Esophagus squamous epithelium (tissue), 5 donors: Measurements from ENCODE around the gene OPALIN. TPM values are rescaled to one million over a fixed set of nuclear protein-coding genes. Genes with fewer than 3 reads are reported as not detected.

Experiments
- DNase-seq: peaks from one replicate; lab custom pipeline; 2025; lab: John Stamatoyannopoulos, UW
- H3K27ac ChIP-seq, 4 donors: fragments of 200-600 bp; sonication (generic); one replicate each; pipeline ENCODE4 v1.5.1; 2016 to 2019; ENCODE audit warnings: mild to moderate bottlenecking in 1 of 4
- H3K27me3 ChIP-seq, 4 donors: fragments of 200-600 bp; sonication (generic); 1 replicate in 3 of 4; 2 replicates in 1 of 4; pipeline versions ENCODE4 v1.5.1 to v1.6.0; 2017 to 2021; ENCODE audit warnings: antibody characterized with exemption in 1 of 4
- H3K36me3 ChIP-seq, 3 donors: fragments of 200-600 bp; sonication (generic); one replicate each; pipeline ENCODE4 v1.5.1; 2016 to 2019
- H3K4me1 ChIP-seq, 3 donors: fragments of 200-600 bp; sonication (generic); one replicate each; pipeline ENCODE4 v1.5.1; 2017 to 2019
- H3K4me3 ChIP-seq, 4 donors: fragments of 200-600 bp; sonication (generic); 1 replicate in 3 of 4; 2 replicates in 1 of 4; pipeline ENCODE4 v1.5.1; 2016 to 2019; ENCODE audit warnings: mild to moderate bottlenecking in 2 of 4, moderate library complexity in 1 of 4
- H3K9me3 ChIP-seq, 3 donors: fragments of 200-600 bp; sonication (generic); one replicate each; pipeline ENCODE4 v1.5.1; 2016 to 2019
- POLR2A ChIP-seq, 4 donors: fragments of 450-650 bp; IDR thresholded peaks; one replicate each; pipeline ENCODE4 v1.6.1; 2017; ENCODE audit warnings: antibody characterized with exemption in 4 of 4, mild to moderate bottlenecking in 4 of 4, moderate library complexity in 3 of 4
- WGBS, 2 donors: methylation state at CpG; one replicate each; pipeline ENCODE4 v1.1.5; 2018; 5-methylcytosine and 5-hydroxymethylcytosine counted together
- intact Hi-C: fragments of 100-400 bp; cut with DNase I; formaldehyde crosslinking; loops from one replicate; pipeline ENCODE4 v1.15.0; 2022
- total RNA-seq, 4 donors: library from RNA; depleted of rRNA; stranded (reverse); fragments of >200 nt; gene quantifications; one replicate each; pipeline ENCODE4 v1.1.0, GENCODE V29; 2016
- TF ChIP-seq, protein P1 (sequence below), 6 experiments: fragments of 450-650 bp in 4 of 6; fragments of 200-600 bp in 2 of 6; sonication (generic) in 2 of 6; IDR thresholded peaks; one replicate each; pipeline ENCODE4 v1.5.1; 2016 to 2019; ENCODE audit warnings: antibody characterized with exemption in 6 of 6, mild to moderate bottlenecking in 4 of 6, moderate library complexity in 4 of 6
- donor health status: DM: yes; HTN: yes; CAD: no.

The OPALIN gene, protein sequence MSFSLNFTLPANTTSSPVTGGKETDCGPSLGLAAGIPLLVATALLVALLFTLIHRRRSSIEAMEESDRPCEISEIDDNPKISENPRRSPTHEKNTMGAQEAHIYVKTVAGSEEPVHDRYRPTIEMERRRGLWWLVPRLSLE
- total RNA-seq = not detected

DNA sequence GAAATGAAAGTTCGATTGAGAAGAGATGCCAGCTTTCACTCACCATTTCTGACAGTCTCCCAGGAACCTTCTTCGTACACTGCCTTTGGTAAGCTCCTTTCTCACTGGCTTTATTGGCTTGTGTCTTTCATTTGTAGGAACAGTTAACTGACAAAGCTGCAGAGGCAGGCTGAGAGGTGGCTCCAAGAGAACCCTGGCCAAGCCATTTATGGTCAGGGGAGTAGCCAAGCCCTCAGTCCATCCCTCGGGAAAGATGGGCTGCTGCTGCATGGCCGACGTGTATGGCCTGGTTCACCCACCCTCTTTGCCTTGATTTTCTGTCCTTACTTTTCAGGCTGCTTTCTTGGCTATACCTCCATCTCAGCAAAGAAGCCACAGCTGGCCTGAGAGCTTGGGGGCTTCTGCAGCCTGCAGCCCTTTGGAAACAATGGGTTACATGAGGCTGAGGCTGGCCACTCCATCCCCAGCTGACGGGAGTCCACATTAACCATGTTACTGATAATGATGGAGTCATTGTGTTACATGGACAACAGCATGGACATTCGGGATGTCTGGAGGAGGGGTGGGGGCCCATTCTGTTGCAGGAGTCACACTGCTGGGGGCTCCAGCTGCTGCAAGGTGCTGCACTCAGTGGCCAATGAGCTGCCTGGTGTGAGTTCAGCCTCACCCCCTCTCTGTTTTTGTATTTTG lies at the start of gene OPALIN:
Gene OPALIN (minus strand): TSS at position 152 of the 690 bp plus-strand sequence. CDS start 106 bp downstream, at position 46.
- no peak for DNase-seq
- WGBS, 2 donors = 63 to 71% methylated on average over 6 to 7 of the region's 7 CpGs
- no peak within 1 kb of the TSS for H3K27ac ChIP-seq
- H3K9me3 ChIP-seq = no peaks in the 10 kb centered on the region
- no peaks in the 10 kb centered on the region for H3K36me3 ChIP-seq
- H3K4me1 ChIP-seq = no peaks in the 10 kb centered on the region
- TF ChIP-seq, protein P1, sequence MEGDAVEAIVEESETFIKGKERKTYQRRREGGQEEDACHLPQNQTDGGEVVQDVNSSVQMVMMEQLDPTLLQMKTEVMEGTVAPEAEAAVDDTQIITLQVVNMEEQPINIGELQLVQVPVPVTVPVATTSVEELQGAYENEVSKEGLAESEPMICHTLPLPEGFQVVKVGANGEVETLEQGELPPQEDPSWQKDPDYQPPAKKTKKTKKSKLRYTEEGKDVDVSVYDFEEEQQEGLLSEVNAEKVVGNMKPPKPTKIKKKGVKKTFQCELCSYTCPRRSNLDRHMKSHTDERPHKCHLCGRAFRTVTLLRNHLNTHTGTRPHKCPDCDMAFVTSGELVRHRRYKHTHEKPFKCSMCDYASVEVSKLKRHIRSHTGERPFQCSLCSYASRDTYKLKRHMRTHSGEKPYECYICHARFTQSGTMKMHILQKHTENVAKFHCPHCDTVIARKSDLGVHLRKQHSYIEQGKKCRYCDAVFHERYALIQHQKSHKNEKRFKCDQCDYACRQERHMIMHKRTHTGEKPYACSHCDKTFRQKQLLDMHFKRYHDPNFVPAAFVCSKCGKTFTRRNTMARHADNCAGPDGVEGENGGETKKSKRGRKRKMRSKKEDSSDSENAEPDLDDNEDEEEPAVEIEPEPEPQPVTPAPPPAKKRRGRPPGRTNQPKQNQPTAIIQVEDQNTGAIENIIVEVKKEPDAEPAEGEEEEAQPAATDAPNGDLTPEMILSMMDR (IDR thresholded peaks at IDR 0.05) = no peak
- TF ChIP-seq POLR2A (IDR thresholded peaks at IDR 0.05) = no peak
- intact Hi-C loops = no loop called here
- no peak within 1 kb of the TSS for H3K4me3 ChIP-seq
- H3K27me3 ChIP-seq = peaks cover 0 to 45% (median 0%) of the 10 kb centered on the region in 4 donors

DNA sequence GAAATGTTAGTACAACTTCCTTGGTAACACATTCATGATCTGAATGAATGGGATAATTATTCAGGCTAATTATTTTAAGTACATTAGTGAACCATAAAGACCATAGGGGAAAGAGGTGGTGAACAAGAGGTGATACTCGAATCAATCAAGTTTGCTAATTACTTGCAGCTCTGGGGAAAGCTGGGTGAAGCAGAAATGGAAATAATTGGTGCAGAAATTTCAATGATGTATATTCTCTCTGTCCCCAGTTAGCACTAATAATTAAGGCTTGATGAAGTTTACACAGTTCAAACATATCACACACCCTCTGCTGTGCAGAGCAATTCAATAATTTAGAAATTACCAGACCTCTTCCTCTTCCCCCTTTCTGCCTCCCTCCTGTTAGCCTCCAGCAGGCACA lies 49.4 kb upstream of the OPALIN start:
- Histone ChIP-seq H3K36me3 (no peaks in the 10 kb centered on the region), H3K27me3 (peaks cover 0 to 79% (median 0%) of the 10 kb centered on the region in 4 donors), H3K27ac (no peak overlapping the region), H3K9me3 (no peaks in the 10 kb centered on the region), H3K4me1 (peaks cover 0 to 6% (median 0%) of the 10 kb centered on the region in 3 donors), H3K4me3 (no peak overlapping the region)
- intact Hi-C loops = no loop called here
- WGBS, 2 donors = 26 to 50% methylated on average over 1 of the region's 1 CpG
- no peak for DNase-seq
- TF ChIP-seq, protein P1 (IDR thresholded peaks at IDR 0.05) = no peak
- TF ChIP-seq POLR2A (IDR thresholded peaks at IDR 0.05) = no peak

DNA sequence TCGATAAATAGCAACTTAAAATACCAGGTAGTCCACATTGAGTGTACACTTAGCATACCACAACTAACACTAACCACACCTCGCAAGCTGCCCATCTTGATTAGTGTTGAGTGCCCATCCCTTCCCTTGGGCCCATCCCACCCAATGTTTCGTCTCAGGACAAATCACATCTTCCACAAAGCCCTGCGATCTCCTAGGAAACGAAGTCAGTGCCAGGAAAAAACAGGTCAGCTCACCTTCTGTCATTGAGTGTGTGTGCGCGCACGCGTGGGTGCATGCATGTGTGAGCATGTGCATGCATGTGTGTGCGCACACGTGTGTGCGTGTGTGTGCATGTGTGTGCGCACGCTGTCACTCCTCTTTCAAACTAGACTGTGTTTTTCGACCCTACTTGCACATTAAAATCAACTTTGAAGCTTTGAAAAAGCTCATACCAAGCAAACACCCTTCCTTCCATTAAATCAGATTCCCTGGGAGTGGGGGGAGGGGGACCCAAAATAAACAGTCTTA lies 48.8 kb upstream of the OPALIN start:
- DNase-seq = no peak
- H3K9me3 ChIP-seq = no peaks in the 10 kb centered on the region
- H3K36me3 ChIP-seq = no peaks in the 10 kb centered on the region
- TF ChIP-seq POLR2A (IDR thresholded peaks at IDR 0.05) = no peak
- TF ChIP-seq, protein P1 (IDR thresholded peaks at IDR 0.05) = no peak
- H3K27ac ChIP-seq = no peak overlapping the region
- peaks cover 0 to 6% (median 0%) of the 10 kb centered on the region in 3 donors for H3K4me1 ChIP-seq
- intact Hi-C loops = no loop called here
- WGBS, 2 donors = 63 to 67% methylated on average over 15 of the region's 15 CpGs
- H3K27me3 ChIP-seq = peaks cover 0 to 77% (median 0%) of the 10 kb centered on the region in 4 donors
- no peak overlapping the region for H3K4me3 ChIP-seq

DNA sequence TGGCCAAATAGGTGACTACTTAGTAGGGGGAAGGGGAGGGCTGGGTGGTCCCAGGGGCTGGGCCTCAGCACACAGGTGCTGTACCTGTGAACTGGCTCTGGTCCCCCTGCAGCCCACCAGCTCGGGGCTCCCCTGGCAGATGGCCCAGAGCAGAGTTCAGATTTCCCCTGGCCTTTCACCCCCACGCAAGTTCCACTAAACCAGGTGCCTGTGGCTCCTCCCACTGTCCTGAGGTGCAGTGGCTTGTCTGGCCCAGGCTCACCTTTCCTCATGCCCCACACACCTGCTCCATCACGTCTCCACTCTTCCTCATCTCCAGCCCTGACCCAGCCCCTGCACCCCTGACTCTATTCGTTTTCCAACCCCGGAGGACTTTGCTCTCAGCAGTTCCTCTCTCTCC lies 47.3 kb upstream of the OPALIN start:
- Histone ChIP-seq H3K4me3 (no peak overlapping the region), H3K27me3 (peaks cover 0 to 77% (median 0%) of the 10 kb centered on the region in 4 donors), H3K4me1 (peaks cover 0 to 6% (median 0%) of the 10 kb centered on the region in 3 donors), H3K9me3 (no peaks in the 10 kb centered on the region), H3K36me3 (no peaks in the 10 kb centered on the region), H3K27ac (no peak overlapping the region)
- TF ChIP-seq, protein P1 (IDR thresholded peaks at IDR 0.05) = no peak
- TF ChIP-seq POLR2A (IDR thresholded peaks at IDR 0.05) = no peak
- intact Hi-C loops = no loop called here
- WGBS, 2 donors = 63 to 70% methylated on average over 5 of the region's 5 CpGs
- no peak for DNase-seq
